Urinary bladder (tissue), 4 donors: ENCODE results near the gene MED27. TPM values are rescaled to one million over a fixed set of nuclear protein-coding genes. Genes with fewer than 3 reads are reported as not detected.

ENCODE experiments used
- DNase-seq: peaks from one replicate; pipeline ENCODE4 v3.0.0-alpha.2; 2015; ENCODE audit errors: extremely low spot score
- H3K27ac ChIP-seq: one replicate; pipeline ENCODE4 v1.5.1; 2013; ENCODE audit warnings: low read depth, mild to moderate bottlenecking, moderate library complexity
- H3K36me3 ChIP-seq: one replicate; pipeline ENCODE4 v1.6.1; 2013; ENCODE audit warnings: mild to moderate bottlenecking, moderate library complexity; ENCODE audit not compliant: insufficient read depth
- H3K4me1 ChIP-seq: one replicate; pipeline ENCODE4 v1.6.1; 2013; ENCODE audit warnings: mild to moderate bottlenecking, moderate library complexity; ENCODE audit not compliant: insufficient read depth
- H3K4me3 ChIP-seq: one replicate; pipeline ENCODE4 v1.5.1; 2013; ENCODE audit warnings: low read depth, low read length
- WGBS: extraction: QIAGEN DNeasy Blood & Tissue Kit; methylation state at CpG from one replicate; pipeline ENCODE4 v1.1.7; 2013; 5-methylcytosine and 5-hydroxymethylcytosine counted together
- polyA plus RNA-seq: library from polyadenylated mRNA; stranded (reverse); fragments of 200-250 nt; gene quantifications from one replicate; pipeline ENCODE4 v1.2.3, GENCODE V29; 2013
- total RNA-seq: library from RNA; depleted of rRNA; stranded (reverse); fragments of >200 nt; gene quantifications from one replicate; pipeline ENCODE4 v1.2.3, GENCODE V29; 2014
- donor health status: healthy with polysubstance abuse.
- donor health status: healthy.

Gene MED27
- total and polyA plus RNA-seq, 2 donors, result 7.7 to 26.6 TPM

GRCh38 chr9:131899296-131900228, 180.1 kb downstream of the MED27 start:
- DNase-seq, result no peak
- no peak overlapping the region for H3K4me3 ChIP-seq
- no peaks in the 10 kb centered on the region for H3K36me3 ChIP-seq
- 89% methylated on average over 20 of the region's 20 CpGs for WGBS
- no peaks in the 10 kb centered on the region for H3K4me1 ChIP-seq
- no peak overlapping the region for H3K27ac ChIP-seq

GRCh38 chr9:131892902-131893500, 186.7 kb downstream of the MED27 start:
- Histone ChIP-seq H3K36me3 (no peaks in the 10 kb centered on the region), H3K4me3 (no peak overlapping the region), H3K4me1 (no peaks in the 10 kb centered on the region), H3K27ac (no peak overlapping the region)
- WGBS, result 86% methylated on average over 9 of the region's 9 CpGs
- no peak for DNase-seq

GRCh38 chr9:131892162-131892707, 187.4 kb downstream of the MED27 start:
- H3K36me3 ChIP-seq, result no peaks in the 10 kb centered on the region
- no peak for DNase-seq
- no peak overlapping the region for H3K27ac ChIP-seq
- no peak overlapping the region for H3K4me3 ChIP-seq
- 89% methylated on average over 5 of the region's 5 CpGs for WGBS
- no peaks in the 10 kb centered on the region for H3K4me1 ChIP-seq

GRCh38 chr9:131891598-131891997, 188.1 kb downstream of the MED27 start:
- Histone ChIP-seq H3K36me3 (no peaks in the 10 kb centered on the region), H3K4me1 (no peaks in the 10 kb centered on the region), H3K27ac (no peak overlapping the region), H3K4me3 (no peak overlapping the region)
- DNase-seq, result no peak
- 73% methylated on average over 8 of the region's 8 CpGs for WGBS

GRCh38 chr9:131889437-131890251, 190.0 kb downstream of the MED27 start:
- Histone ChIP-seq H3K36me3 (no peaks in the 10 kb centered on the region), H3K4me3 (no peak overlapping the region), H3K4me1 (no peaks in the 10 kb centered on the region), H3K27ac (no peak overlapping the region)
- no peak for DNase-seq
- whole genome bisulfite sequencing, result 51% methylated on average over 11 of the region's 11 CpGs

GRCh38 chr9:131888923-131889322, 190.7 kb downstream of the MED27 start:
- no peaks in the 10 kb centered on the region for H3K36me3 ChIP-seq
- 89% methylated on average over 2 of the region's 2 CpGs for WGBS

GRCh38 chr9:131887680-131888079, 192.0 kb downstream of the MED27 start:
- no peaks in the 10 kb centered on the region for H3K4me1 ChIP-seq
- no peak overlapping the region for H3K4me3 ChIP-seq
- 94% methylated on average over 2 of the region's 2 CpGs for WGBS
- no peaks in the 10 kb centered on the region for H3K36me3 ChIP-seq
- H3K27ac ChIP-seq, result no peak overlapping the region
- DNase-seq, result no peak

More at GRCh38 chr9:131888923-131889322, 190.7 kb downstream of the MED27 start:
- no peak for DNase-seq
- Histone ChIP-seq H3K4me3 (no peak overlapping the region), H3K27ac (no peak overlapping the region), H3K4me1 (no peaks in the 10 kb centered on the region)

- DNase-seq, result no peak
Measured at GRCh38 chr9:131886826-131887225, 192.8 kb downstream of the MED27 start.

GRCh38 chr9:131885144-131885609, 194.5 kb downstream of the MED27 start:
- no peaks in the 10 kb centered on the region for H3K4me1 ChIP-seq
- WGBS, result 82% methylated on average over 6 of the region's 6 CpGs
- no peak overlapping the region for H3K27ac ChIP-seq
- no peaks in the 10 kb centered on the region for H3K36me3 ChIP-seq
- H3K4me3 ChIP-seq, result no peak overlapping the region
- DNase-seq, result no peak

More at GRCh38 chr9:131886826-131887225, 192.8 kb downstream of the MED27 start:
- H3K4me3 ChIP-seq, result no peak overlapping the region
- WGBS, result 32% methylated on average over 2 of the region's 2 CpGs
- H3K27ac ChIP-seq, result no peak overlapping the region
- H3K4me1 ChIP-seq, result no peaks in the 10 kb centered on the region
- H3K36me3 ChIP-seq, result no peaks in the 10 kb centered on the region

- Histone ChIP-seq H3K27ac (no peak overlapping the region), H3K4me3 (no peak overlapping the region), H3K36me3 (no peaks in the 10 kb centered on the region), H3K4me1 (no peaks in the 10 kb centered on the region)
- 92% methylated on average over 1 of the region's 1 CpG for WGBS
- DNase-seq, result no peak
Measured at GRCh38 chr9:131884222-131884621, 195.4 kb downstream of the MED27 start.

- no peaks in the 10 kb centered on the region for H3K36me3 ChIP-seq
- no peak overlapping the region for H3K4me3 ChIP-seq
- 87% methylated on average over 4 of the region's 4 CpGs for WGBS
- H3K4me1 ChIP-seq, result no peaks in the 10 kb centered on the region
- DNase-seq, result no peak
- no peak overlapping the region for H3K27ac ChIP-seq
Measured at GRCh38 chr9:131880833-131881583, 198.7 kb downstream of the MED27 start.

- H3K4me1 ChIP-seq, result no peaks in the 10 kb centered on the region
Measured at GRCh38 chr9:131879911-131880290, 199.8 kb downstream of the MED27 start.

More at GRCh38 chr9:131879911-131880290, 199.8 kb downstream of the MED27 start:
- DNase-seq, result no peak
- H3K4me3 ChIP-seq, result no peak overlapping the region
- no peaks in the 10 kb centered on the region for H3K36me3 ChIP-seq
- 93% methylated on average over 13 of the region's 13 CpGs for WGBS
- no peak overlapping the region for H3K27ac ChIP-seq
